ENCODE measurements around the gene BBOX1.
"Not testable (repeated sequence)": the region's sequence is repeated elsewhere in the genome, so short reads cannot be mapped to it uniquely, and the experiment has no call there.

Gene BBOX1, protein sequence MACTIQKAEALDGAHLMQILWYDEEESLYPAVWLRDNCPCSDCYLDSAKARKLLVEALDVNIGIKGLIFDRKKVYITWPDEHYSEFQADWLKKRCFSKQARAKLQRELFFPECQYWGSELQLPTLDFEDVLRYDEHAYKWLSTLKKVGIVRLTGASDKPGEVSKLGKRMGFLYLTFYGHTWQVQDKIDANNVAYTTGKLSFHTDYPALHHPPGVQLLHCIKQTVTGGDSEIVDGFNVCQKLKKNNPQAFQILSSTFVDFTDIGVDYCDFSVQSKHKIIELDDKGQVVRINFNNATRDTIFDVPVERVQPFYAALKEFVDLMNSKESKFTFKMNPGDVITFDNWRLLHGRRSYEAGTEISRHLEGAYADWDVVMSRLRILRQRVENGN

DNA sequence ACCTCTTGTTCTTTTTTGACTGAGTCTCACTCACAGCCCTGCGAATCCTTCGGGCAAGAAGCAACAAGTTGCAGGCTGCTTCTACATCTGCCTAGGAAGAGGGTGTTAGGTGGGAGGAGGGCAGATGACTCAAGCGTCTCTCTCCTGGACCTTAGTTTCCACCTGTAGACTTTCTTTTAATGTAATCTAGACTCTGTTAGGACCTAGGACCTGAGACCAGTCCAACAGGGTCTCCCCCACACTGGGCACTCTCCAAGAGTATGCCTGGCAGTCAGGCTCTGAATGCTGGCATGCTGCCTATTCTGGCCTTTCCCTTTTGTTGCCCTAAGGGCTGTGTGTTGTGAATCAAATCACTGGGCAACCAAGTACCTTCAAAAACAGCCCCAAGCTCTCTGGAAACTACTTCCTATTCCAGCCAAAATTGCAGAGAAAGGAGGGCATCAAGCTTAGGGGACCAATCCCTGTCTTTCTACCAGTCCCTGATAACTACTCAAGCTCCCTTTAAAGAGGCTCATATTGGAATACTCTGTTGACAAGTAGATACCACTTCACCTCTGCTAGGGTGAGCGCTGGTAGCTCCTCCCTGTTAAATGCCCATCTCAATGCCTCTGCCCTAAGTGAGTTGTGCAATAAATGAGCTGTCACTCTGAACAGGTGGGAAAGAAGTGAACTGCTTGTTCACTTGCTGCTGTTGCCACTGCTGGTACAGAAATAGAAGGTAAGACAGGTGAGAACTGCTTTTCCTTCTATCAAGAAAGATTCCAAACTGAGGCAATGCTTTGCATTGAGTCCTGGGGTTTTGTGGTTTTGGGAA, at the start of gene BBOX1:
Gene BBOX1, plus strand, starts transcription at position 514 of the 814 bp plus-strand sequence. CDS start 14,616 bp downstream, outside the sequence.
- in situ Hi-C loops (cut with HindIII; ENCODE audit: low pct_ligation_motif_present, low pct_unique_long_range_greater_than_20kb, low sequenced_read_pairs): no loop called here
- no peak for DNase-seq

DNA sequence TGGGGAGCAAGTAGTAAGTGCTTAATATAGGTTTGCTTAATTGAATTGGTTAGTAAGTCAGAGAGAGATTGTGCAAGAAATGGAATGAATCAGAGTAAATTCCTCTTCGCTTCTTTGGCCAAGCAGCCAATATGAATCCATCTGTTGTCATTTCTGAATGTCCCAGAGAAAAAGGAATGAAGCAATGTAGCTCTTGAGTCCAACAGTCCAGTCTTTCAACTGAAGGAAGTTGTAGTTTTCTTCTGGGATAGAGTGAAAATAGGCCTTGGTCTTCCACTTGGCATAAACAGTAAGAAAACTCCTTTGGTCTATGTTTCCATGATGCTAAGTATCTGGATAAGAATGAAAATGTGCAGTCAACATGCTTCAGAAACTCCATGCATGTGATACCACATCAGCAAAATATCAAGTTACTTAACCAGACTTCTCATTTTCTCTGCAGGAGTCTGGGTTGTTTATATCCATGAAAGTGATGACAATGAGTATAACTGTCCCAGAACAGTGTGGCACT, 48.5 kb upstream of the BBOX1 start:
- DNase-seq: no peak
- in situ Hi-C loops (cut with HindIII; ENCODE audit: low pct_ligation_motif_present, low pct_unique_long_range_greater_than_20kb, low sequenced_read_pairs): no loop called here

DNA sequence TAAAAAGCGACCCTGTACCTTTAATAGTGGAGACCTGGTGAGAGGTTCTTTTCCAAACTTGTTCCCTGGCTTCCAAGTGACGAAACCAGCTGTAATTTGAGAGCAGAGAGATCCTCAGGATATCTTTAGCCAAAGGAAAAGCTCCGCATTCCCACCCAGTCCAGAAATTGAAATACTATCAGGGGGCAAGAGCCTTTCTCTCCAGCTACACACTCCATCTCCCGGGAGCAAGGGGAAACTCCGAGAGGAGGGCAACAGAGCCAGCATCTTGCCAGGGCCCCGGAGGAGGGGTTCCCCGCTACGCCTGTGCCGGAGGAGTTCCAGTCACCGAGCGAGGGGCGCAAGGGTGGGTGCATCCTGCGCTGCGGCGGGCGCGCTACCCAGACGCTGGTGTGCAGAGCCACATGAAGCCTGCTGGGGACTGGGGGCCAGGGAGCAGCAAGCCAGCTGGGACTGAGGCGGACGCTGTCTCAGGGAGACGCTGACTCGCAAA, 46.6 kb upstream of the BBOX1 start, which contains the start of gene FIBIN:
Gene FIBIN, plus strand, starts transcription at position 148 of the 493 bp plus-strand sequence. CDS start 415 bp downstream, outside the sequence.
- in situ Hi-C loops (cut with HindIII; ENCODE audit: low pct_ligation_motif_present, low pct_unique_long_range_greater_than_20kb, low sequenced_read_pairs): no loop called here
- DNase-seq: no peak

DNA sequence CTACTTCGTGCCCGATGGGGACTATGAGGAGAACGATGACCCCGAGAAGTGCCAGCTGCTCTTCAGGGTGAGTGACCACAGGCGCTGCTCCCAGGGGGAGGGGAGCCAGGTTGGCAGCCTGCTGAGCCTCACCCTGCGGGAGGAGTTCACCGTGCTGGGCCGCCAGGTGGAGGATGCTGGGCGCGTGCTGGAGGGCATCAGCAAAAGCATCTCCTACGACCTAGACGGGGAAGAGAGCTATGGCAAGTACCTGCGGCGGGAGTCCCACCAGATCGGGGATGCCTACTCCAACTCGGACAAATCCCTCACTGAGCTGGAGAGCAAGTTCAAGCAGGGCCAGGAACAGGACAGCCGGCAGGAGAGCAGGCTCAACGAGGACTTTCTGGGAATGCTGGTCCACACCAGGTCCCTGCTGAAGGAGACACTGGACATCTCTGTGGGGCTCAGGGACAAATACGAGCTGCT, 46.0 kb upstream of the BBOX1 start:
- no peak for DNase-seq
- in situ Hi-C loops (cut with HindIII; ENCODE audit: low pct_ligation_motif_present, low pct_unique_long_range_greater_than_20kb, low sequenced_read_pairs): no loop called here

DNA sequence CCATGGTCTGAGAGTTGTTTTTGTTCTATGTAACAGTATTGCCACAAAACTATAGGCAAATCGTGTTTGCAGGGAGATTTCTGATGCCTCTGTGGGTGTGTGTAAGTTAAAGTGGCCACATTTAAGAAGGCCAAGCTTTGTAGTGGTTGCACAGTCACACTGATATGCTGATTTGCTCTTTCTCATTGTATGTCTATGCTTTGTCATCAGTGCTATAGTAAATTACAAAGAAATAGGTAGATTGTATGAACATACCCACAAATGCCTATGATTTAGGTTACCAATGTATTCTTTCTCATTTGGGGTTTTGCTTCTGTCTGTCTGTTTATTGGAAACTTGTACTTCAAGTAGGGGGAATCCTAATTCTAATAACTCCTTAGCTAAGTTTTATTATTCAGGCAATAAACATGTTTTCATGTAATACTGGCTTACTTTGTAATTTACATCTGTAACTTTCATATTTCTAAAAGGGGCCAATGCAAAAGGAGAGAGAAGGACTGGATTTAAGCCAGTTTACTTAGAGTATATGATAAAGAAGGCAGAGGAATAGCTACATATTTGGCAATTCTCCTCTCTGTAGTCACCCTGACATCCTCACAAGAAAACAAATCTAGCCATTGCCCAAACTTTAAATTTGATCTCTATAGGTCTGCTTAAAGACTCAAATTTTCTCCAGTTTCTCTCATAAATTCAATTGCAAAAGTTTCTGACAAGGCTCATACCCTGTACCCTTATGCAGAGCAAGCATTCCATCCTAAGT, 44.7 kb upstream of the BBOX1 start:
- DNase-seq: no peak
- in situ Hi-C loops (cut with HindIII; ENCODE audit: low pct_ligation_motif_present, low pct_unique_long_range_greater_than_20kb, low sequenced_read_pairs): no loop called here

DNA sequence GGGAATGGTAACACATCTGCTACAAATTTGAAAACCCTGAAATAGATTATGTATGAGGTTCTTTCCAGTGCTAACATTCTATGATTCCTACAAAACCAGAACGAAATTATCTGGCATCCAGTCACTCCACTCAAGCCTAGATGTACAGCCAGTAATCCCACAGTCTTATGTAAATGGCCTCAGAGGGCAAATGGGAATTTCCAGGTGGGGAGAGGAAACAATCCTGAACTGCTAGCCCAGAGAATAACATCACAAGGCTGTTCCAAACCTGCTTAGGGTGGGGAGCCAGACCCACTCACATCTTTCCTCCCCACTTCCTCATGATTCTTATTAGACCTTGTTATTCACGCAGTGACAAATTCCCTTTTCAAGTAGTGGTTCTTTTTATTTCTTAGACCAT, 43.2 kb upstream of the BBOX1 start:
- in situ Hi-C loops (cut with HindIII; ENCODE audit: low pct_ligation_motif_present, low pct_unique_long_range_greater_than_20kb, low sequenced_read_pairs): no loop called here
- DNase-seq: no peak

DNA sequence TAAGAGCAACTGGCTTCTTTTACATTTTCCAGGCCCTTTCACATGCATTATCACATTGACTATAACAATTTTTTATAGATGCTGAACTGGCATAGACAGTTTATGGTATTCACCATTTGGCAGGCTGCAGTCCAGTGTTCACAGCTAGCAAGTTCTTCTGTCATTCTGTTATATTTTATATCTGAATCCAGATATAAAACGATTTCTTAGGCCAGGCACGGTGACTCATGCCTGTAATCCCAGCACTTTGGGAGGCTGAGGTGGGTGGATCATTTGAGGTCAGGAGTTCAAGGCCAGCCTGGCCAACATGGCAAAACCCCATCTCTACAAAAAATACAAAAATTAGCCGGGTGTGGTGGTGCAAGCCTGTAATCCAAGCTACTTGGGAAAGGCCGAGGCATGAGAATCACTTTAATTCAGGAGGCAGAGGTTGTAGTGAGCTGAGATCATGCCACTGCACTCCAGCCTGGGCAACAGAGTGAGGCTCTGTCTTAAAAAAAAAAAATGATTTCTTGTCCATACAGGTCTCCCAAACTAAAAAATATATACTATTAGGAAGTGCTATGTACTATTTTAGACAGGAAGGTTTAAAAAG, 39.4 kb upstream of the BBOX1 start:
- DNase-seq; in situ Hi-C loops (cut with HindIII; ENCODE audit: low pct_ligation_motif_present, low pct_unique_long_range_greater_than_20kb, low sequenced_read_pairs): not testable (repeated sequence)

DNA sequence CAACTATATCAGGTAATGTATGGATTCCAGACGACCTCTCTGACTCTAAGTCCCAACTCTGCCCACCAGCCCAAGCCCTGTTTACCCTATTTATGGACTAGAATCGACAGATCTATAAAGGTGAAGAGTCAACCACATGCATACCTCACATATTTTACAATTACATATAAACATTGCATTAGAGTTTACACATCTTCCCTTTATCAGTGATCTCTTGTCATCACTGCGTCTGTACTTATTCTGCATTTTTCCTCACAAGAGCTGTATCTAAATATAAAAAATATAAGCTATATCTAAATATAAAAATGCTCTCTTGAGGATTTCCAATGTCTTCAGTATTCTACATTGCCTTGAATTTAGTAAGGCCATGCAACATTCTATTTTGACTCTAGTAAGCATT, 38.2 kb upstream of the BBOX1 start:
- no peak for DNase-seq

DNA sequence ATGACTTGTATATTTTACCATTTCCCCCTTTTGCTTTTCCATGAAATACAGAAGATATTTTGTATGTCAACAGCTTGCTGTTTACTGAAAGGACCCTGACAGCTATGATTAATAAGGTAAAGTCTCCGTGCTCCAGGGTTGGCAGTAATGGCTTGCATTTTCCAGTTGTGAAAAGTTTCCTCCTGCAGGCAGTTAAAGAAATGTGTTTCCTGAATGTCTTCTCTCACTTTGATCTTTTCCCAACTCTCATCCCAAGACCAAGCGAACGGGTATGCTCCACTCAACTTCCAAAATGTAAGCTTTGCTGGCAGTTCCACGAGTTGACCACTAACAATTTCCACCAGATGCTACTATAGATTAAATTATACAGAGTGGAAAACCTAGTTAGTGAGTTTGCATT, 37.8 kb upstream of the BBOX1 start:
- in situ Hi-C loops (cut with HindIII; ENCODE audit: low pct_ligation_motif_present, low pct_unique_long_range_greater_than_20kb, low sequenced_read_pairs): no loop called here
- DNase-seq: no peak

More for the DNA sequence above, 38.2 kb upstream of the BBOX1 start:
- in situ Hi-C loops (cut with HindIII; ENCODE audit: low pct_ligation_motif_present, low pct_unique_long_range_greater_than_20kb, low sequenced_read_pairs): no loop called here

DNA sequence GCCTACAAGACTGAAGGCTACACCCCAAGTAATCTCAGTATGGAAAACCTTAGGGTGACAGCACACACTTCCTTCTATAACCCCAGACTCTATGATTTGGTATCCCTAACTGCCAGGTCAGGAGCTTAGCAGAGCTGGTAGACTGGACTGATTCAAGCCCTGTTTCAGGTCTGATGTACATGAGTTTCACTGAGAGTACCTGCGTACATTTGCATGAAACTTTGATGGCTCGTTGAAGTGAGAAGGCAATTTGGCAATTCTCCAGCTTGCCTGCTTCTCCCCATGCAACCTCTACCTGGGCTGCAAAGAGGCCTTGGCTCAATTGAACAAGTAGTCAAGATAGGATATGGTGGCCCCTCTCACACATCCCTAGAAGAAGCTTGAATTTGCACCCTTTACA, 36.5 kb upstream of the BBOX1 start:
- DNase-seq: no peak
- in situ Hi-C loops (cut with HindIII; ENCODE audit: low pct_ligation_motif_present, low pct_unique_long_range_greater_than_20kb, low sequenced_read_pairs): no loop called here

DNA sequence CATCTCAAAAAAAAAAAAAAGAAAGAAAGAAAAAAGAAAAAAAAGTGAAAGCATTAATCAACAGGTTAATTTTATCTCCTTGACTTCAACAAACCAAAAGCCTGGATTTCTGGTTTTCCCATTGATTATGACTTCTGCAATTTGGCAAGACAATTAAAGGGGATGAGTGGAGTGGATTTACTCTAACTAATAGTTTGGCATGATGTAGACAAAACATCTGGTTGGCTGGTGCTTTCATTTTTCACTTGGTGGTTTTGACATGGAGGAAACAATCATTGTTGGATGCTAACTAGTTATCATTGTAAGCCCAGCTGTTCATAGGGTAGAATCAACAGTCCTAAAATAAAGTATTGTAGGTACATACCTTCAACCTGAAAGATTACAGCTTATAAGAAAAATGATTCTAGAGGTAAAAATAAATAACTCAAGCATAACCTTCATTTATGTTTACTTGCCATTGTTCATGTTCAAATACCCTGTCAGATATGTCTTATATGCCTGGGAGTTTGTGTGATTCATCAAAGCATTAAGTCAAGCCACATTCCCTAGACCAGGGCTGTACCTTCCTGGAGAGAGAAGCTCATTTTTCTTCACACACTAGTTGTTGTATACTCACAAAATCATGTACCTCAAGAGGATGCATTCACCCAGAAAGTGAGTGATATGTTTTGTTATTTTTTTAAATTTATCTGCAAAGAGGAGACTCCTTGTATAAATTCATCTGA, 31.6 kb upstream of the BBOX1 start:
- in situ Hi-C loops (cut with HindIII; ENCODE audit: low pct_ligation_motif_present, low pct_unique_long_range_greater_than_20kb, low sequenced_read_pairs): no loop called here
- DNase-seq: no peak

DNA sequence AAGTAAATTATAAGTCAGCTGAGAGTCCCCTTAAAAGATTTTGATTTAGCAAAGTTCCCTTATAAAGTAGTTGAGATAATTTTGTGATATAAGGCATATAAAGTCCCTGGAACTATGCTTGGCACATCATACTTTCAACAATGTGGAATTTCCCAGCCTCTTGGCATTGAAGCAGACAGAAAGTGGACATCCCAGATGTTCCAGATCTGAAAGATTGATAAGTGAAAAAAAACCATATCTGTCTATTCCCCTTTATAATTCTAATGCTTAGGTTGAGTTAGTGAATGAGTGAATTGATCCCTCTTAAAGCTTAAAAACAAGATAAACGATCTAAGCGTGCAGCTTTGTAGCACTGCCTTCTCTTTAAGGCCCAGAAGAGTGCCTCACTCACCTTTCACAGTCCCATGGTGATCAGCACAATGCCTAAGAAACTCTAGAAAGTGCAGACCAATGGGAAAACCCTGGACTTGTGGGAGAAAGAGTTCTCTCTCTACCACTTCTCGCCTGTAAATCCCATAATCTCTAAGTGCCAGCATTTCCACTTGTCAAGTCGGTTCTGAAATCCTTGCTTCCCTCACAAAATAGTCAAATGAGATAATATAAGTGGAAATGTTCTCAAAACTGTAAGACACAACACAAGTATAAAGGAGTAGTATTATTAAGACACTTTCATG, 28.9 kb upstream of the BBOX1 start:
- in situ Hi-C loops (cut with HindIII; ENCODE audit: low pct_ligation_motif_present, low pct_unique_long_range_greater_than_20kb, low sequenced_read_pairs): no loop called here
- no peak for DNase-seq

DNA sequence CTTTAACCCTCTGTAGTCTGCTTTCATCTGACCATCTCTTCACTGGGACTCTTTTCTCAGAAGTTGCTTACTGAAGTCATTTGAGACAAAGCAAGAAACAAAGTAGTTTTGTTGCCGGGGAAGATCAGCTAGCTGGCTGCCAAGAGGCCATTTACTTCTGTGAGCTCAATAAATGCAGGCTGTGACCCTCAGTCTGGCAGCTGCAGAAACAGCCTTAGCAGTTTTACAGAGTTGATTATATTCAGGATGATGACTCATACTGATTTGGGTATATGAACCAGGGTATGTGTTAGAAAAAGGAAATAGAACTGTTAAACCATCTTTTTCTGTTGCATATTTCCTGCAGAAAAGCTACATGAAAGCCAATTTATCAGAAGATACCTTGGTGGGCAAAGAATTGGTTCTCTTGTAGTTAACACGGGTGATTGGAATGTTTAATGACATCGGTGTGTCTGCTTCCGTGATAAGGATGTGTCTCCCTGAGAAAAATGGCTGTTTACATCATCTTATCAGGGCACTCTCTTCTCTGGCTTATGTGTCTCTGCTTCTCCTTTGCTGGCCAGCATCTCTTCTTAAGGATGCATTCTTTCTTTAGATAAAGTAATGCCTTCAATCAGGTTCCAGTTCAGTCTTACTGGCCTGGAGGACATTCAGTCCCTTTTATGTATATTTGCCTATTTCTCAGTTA, 28.2 kb upstream of the BBOX1 start:
- no peak for DNase-seq
- in situ Hi-C loops (cut with HindIII; ENCODE audit: low pct_ligation_motif_present, low pct_unique_long_range_greater_than_20kb, low sequenced_read_pairs): no loop called here

DNA sequence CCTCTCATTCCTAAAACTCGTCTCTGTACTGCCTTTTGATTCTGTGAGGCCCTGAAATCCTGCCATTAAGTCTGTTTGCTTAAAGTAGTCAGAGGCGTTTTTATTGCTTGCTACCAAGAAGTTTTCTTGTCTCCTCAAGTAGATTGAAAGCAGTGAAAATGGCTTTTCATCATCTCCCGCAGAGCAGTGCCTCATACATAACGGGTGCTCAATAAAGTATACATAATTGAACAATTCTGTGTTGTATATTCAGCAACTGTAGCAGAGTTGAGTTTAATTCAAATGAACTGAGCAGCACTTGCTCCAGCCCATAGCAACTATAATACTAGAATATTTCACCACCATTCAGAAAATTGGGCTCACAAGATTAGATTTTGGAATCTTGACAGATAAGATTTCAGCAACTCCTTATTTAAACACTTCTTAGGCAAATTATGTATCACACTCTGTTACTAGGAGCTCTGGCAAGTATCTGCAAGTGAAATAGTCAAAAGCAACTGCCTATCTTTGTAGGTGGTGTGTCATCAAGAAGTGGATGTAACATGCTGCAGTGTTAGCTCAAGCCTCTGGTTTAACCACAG, 26.7 kb upstream of the BBOX1 start:
- DNase-seq: no peak
- in situ Hi-C loops (cut with HindIII; ENCODE audit: low pct_ligation_motif_present, low pct_unique_long_range_greater_than_20kb, low sequenced_read_pairs): no loop called here

DNA sequence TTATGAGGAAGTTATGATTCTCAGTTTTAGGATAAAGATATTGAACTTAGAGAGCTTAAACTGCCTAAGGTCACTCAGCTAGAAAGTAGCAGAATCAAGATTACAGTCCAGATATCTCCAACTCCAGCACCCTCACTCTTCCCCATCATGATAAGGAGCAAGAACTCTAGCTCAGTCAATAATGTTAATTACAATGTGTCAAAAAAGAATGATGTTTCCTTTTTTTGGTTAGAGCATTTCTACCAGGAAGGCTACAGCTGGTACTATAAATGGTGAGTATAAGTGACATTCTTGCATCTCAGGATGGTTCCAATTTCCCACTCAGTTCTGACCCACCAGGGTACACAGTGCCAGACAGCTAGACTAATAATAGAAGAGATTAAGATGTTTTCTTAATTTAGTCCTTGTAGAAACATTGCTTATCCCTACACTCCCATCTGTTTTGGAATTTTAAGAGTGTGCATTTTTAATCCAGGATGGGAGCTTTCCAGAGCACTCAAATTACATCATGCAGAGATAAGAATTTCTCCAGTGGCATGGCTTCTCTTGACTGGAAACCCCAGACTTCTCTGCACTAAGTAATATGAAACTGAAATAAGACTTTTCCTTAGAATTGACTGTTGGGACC, 21.6 kb upstream of the BBOX1 start:
- in situ Hi-C loops (cut with HindIII; ENCODE audit: low pct_ligation_motif_present, low pct_unique_long_range_greater_than_20kb, low sequenced_read_pairs): no loop called here
- no peak for DNase-seq

DNA sequence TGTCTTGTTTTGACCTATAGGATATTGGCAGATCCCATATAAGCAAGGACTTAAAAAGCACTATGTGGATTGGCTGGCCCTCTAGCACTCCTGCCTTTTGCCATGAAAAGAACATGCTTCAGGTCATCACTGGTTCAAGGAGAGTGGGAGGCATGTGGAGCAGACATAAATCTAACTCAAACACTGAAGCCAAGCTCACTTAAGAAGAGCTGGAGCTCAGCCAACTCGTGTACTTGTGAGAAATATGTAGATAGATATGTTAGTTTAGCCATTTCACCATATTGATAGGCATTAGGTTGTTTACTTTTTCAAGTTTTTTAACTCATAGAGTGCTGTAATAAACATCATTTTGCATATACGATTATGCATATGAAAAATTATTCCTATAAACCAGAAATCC, 19.9 kb upstream of the BBOX1 start:
- in situ Hi-C loops (cut with HindIII; ENCODE audit: low pct_ligation_motif_present, low pct_unique_long_range_greater_than_20kb, low sequenced_read_pairs): no loop called here
- DNase-seq: no peak

Measured in ACHN (cell line).